ENCODE results near the gene IQGAP2. TPM values are rescaled to one million over a fixed set of nuclear protein-coding genes. Genes with fewer than 3 reads are reported as not detected.

IQGAP2 gene
- total RNA-seq, 1 donor from 2014 or later: 8.8 TPM

DNA sequence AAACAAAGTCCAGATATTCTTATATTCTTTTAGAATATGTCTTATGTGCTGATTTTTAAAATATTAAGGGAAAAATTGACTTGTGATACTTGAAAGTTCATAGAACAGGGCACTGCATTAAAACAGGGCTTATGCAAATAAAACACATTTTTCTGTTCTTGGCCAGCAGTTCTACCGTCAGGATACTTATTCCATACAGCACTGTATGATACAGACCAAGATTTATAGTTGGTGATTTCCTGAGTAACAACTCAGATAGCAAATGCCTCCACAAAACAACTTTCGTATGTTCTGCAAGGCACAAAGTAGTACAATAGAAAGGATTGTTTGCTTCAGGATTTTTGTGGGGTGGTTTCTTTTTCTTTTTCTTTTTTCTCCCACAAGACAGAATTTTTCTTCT lies 150.2 kb downstream of the IQGAP2 start:
- DNase-seq (ENCODE audit: extremely low spot score, unreplicated experiment): no peak
- Mint-ChIP-seq H3K27me3 (ENCODE audit: unreplicated experiment) (peaks cover 2% of the 10 kb centered on the region), H3K36me3 (ENCODE audit: unreplicated experiment) (no peaks in the 10 kb centered on the region), H3K4me1 (ENCODE audit: unreplicated experiment) (no peaks in the 10 kb centered on the region), H3K4me3 (ENCODE audit: unreplicated experiment) (no peak overlapping the region), H3K27ac (ENCODE audit: unreplicated experiment) (no peak overlapping the region), H3K9me3 (ENCODE audit: unreplicated experiment) (no peaks in the 10 kb centered on the region)
- TF ChIP-seq CTCF (IDR thresholded peaks at IDR 0.05): no peak

DNA sequence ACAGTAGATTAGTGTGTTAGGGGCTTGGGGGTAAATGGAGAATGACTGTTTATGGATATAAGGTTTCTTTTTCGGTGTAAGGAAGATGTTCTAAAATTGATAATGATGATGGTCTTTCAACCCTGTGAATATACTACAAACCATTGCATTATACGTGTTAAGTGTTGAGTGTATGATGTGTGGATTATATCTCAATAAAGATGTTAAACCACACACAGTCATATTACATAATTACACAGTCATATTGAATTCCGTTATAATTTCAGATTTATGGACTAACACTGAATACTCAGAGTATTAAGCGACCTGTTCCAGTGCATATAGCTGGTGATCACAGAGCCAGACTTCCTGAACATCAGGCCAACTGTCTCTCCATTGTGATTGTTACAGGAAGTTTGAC lies 152.0 kb downstream of the IQGAP2 start:
- H3K27me3 Mint-ChIP-seq (ENCODE audit: unreplicated experiment): peaks cover 2% of the 10 kb centered on the region
- no peak overlapping the region for H3K27ac Mint-ChIP-seq (ENCODE audit: unreplicated experiment)
- H3K36me3 Mint-ChIP-seq (ENCODE audit: unreplicated experiment): no peaks in the 10 kb centered on the region

GRCh38 chr5:76555717-76556116 lies 152.6 kb downstream of the IQGAP2 start:
- no peaks in the 10 kb centered on the region for H3K9me3 Mint-ChIP-seq (ENCODE audit: unreplicated experiment)
- H3K27me3 Mint-ChIP-seq (ENCODE audit: unreplicated experiment): peaks cover 2% of the 10 kb centered on the region
- no peak for DNase-seq (ENCODE audit: extremely low spot score, unreplicated experiment)

More for the DNA sequence above, 152.0 kb downstream of the IQGAP2 start:
- no peak for DNase-seq (ENCODE audit: extremely low spot score, unreplicated experiment)
- no peaks in the 10 kb centered on the region for H3K4me1 Mint-ChIP-seq (ENCODE audit: unreplicated experiment)
- TF ChIP-seq CTCF (IDR thresholded peaks at IDR 0.05): no peak
- no peak overlapping the region for H3K4me3 Mint-ChIP-seq (ENCODE audit: unreplicated experiment)
- no peaks in the 10 kb centered on the region for H3K9me3 Mint-ChIP-seq (ENCODE audit: unreplicated experiment)

DNA sequence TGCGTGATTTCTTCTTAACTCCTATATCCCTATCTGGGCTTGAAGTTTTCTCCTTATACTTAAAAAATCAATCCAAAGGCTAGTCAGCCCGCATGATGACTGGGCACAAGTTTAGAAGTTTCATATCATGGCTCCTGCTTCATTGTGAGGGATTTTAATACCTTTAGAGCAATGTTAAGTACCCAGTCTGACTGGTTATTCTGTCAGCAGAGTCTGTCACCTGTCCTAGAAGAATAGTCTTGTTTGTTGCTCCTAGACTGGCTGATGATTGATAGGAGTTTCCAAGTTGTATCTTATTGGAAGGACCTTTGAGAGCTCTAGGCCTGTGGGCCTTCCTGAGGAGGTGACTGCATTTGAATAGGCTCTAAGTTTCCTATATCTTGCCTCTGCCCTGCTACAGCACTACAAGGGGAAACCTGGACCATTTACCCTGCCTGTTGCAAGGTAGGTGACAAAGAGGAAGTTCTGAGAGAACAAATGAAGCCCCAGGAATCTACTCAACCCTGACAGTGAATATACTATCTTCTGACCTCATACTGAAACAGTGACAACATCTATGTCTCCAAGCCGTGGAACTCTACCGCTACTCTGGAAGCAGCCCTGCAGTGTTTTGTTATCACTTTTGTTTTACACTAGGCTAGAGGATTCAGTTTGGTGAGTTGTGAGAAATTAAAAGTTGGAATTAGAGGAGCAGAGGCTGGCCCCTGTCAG lies 153.6 kb downstream of the IQGAP2 start:
- H3K36me3 Mint-ChIP-seq (ENCODE audit: unreplicated experiment): no peaks in the 10 kb centered on the region
- H3K4me1 Mint-ChIP-seq (ENCODE audit: unreplicated experiment): no peaks in the 10 kb centered on the region
- DNase-seq (ENCODE audit: extremely low spot score, unreplicated experiment): no peak
- H3K27ac Mint-ChIP-seq (ENCODE audit: unreplicated experiment): no peak overlapping the region
- H3K4me3 Mint-ChIP-seq (ENCODE audit: unreplicated experiment): no peak overlapping the region
- peaks cover 2% of the 10 kb centered on the region for H3K27me3 Mint-ChIP-seq (ENCODE audit: unreplicated experiment)
- no peak for TF ChIP-seq CTCF (IDR thresholded peaks at IDR 0.05)
- H3K9me3 Mint-ChIP-seq (ENCODE audit: unreplicated experiment): no peaks in the 10 kb centered on the region

More at GRCh38 chr5:76555717-76556116, 152.6 kb downstream of the IQGAP2 start:
- no peak overlapping the region for H3K27ac Mint-ChIP-seq (ENCODE audit: unreplicated experiment)
- no peaks in the 10 kb centered on the region for H3K4me1 Mint-ChIP-seq (ENCODE audit: unreplicated experiment)
- no peak for TF ChIP-seq CTCF (IDR thresholded peaks at IDR 0.05)
- no peaks in the 10 kb centered on the region for H3K36me3 Mint-ChIP-seq (ENCODE audit: unreplicated experiment)
- no peak overlapping the region for H3K4me3 Mint-ChIP-seq (ENCODE audit: unreplicated experiment)

DNA sequence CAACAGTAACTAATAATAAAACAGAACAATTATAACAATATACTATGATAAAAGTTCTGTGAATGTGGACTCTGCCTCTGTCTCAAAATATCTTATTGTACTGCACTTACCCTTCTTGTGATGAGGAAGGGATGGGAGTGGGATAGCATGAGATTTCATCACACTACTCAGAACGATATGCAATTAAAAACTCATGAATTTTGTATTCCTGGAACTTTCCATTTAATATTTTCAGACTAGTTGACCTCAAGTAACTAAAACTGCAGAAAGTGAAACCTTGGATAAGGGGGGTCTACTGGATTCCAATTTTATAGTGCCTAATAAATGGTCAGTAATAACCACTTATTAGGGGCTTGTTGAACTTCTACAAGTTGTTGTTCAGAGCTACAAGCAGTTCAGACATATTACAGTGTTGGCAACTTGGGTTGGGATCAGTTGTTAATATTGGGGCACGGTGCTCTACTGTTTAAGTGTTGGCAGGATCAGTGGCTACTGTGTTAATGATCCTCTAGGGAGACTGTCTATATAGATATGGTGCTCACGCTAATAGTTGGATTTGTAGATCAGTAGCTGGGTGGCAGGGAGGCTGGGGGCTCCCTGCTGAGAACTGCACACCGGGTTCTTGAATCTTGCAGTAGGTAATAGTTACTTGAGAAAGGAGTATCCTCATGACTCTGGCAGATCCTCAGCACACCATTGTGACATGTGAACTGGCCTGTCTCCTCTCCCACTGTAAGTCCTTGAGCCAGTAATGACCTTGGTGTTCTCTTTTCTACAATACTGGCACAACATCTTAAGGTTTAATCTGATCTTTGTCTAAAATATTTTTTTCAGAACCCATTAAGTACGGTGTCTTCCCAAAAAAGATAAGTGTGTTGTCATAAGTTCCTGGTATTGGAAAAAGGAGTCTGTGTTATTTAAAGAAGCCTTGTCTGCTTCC lies 158.1 kb downstream of the IQGAP2 start:
- H3K4me3 Mint-ChIP-seq (ENCODE audit: unreplicated experiment): no peak overlapping the region
- peaks cover 4% of the 10 kb centered on the region for H3K4me1 Mint-ChIP-seq (ENCODE audit: unreplicated experiment)
- TF ChIP-seq CTCF (IDR thresholded peaks at IDR 0.05): no peak
- H3K36me3 Mint-ChIP-seq (ENCODE audit: unreplicated experiment): no peaks in the 10 kb centered on the region
- no peaks in the 10 kb centered on the region for H3K9me3 Mint-ChIP-seq (ENCODE audit: unreplicated experiment)
- H3K27me3 Mint-ChIP-seq (ENCODE audit: unreplicated experiment): peaks cover 6% of the 10 kb centered on the region
- no peak for DNase-seq (ENCODE audit: extremely low spot score, unreplicated experiment)
- H3K27ac Mint-ChIP-seq (ENCODE audit: unreplicated experiment): no peak overlapping the region
